ENCODE results near the gene RIPOR2.

RIPOR2 gene

GRCh38 chr6:24840187-24840586 lies 95.6 kb downstream of the RIPOR2 start:
- DNase-seq: no peak

- DNase-seq: no peak
These were observed 96.8 kb downstream of the RIPOR2 start for GRCh38 chr6:24838994-24839393.

- no peak for DNase-seq
These were observed 97.7 kb downstream of the RIPOR2 start for GRCh38 chr6:24838081-24838480.

- DNase-seq: no peak
These were observed 99.7 kb downstream of the RIPOR2 start for GRCh38 chr6:24836109-24836508.

- no peak for DNase-seq
These were observed 101.9 kb downstream of the RIPOR2 start for GRCh38 chr6:24833711-24834386.

- DNase-seq: no peak
These were observed 103.0 kb downstream of the RIPOR2 start for GRCh38 chr6:24832794-24833193.

- DNase-seq: no peak
These were observed 103.7 kb downstream of the RIPOR2 start for GRCh38 chr6:24831771-24832716.

GRCh38 chr6:24829657-24830056 lies 106.1 kb downstream of the RIPOR2 start:
- DNase-seq: no peak

- no peak for DNase-seq
These were observed 107.8 kb downstream of the RIPOR2 start for GRCh38 chr6:24827970-24828369.

GRCh38 chr6:24827162-24827561 lies 108.6 kb downstream of the RIPOR2 start:
- DNase-seq: peak; percentile 10

- DNase-seq: no peak
These were observed 110.6 kb downstream of the RIPOR2 start for GRCh38 chr6:24825130-24825630.

GRCh38 chr6:24824142-24824938 lies 111.4 kb downstream of the RIPOR2 start:
- DNase-seq: no peak

GRCh38 chr6:24823185-24823584 lies 112.6 kb downstream of the RIPOR2 start:
- no peak for DNase-seq

- no peak for DNase-seq
These were observed 113.1 kb downstream of the RIPOR2 start for GRCh38 chr6:24822696-24823095.

GRCh38 chr6:24821860-24822444 lies 113.8 kb downstream of the RIPOR2 start:
- no peak for DNase-seq

- no peak for DNase-seq
These were observed 117.4 kb downstream of the RIPOR2 start for GRCh38 chr6:24818346-24818745.

GRCh38 chr6:24809728-24810127 lies 126.0 kb downstream of the RIPOR2 start:
- DNase-seq: no peak

GRCh38 chr6:24807584-24807983 lies 128.2 kb downstream of the RIPOR2 start:
- no peak for DNase-seq

- no peak for DNase-seq
These were observed 133.3 kb downstream of the RIPOR2 start for GRCh38 chr6:24802271-24803059.

- no peak for DNase-seq
These were observed 136.2 kb downstream of the RIPOR2 start for GRCh38 chr6:24799541-24799915.

- no peak for DNase-seq
These were observed 136.8 kb downstream of the RIPOR2 start, which contains the start of gene ARMH2 for GRCh38 chr6:24798740-24799540. Gene ARMH2 (minus strand): TSS chr6:24798917. CDS start chr6:24798857, 60 bp downstream.

Measured in NCI-H1694 treated with DMSO at 0.1 percent for 48 hours (cell line).